GM23338 (cell line): ENCODE data around the gene SNX8.

Experiments used
- EZH2 ChIP-seq: fragments of 200-600 bp; sonication (generic); IDR thresholded peaks from one replicate; pipeline ENCODE4 v1.8.0; 2017; ENCODE audit warnings: antibody characterized with exemption, mild to moderate bottlenecking, low read depth; ENCODE audit not compliant: unreplicated experiment
- POLR2AphosphoS5 ChIP-seq: IDR thresholded peaks from 2 replicates; pipeline ENCODE4 v1.6.1; 2016; ENCODE audit warnings: antibody characterized with exemption, low read depth
- TF ChIP-seq, protein P1 (sequence below), 2 experiments: fragments of 200-600 bp in 1 of 2; sonication (generic) in 1 of 2; conservative IDR thresholded peaks; 2 replicates each; pipeline versions ENCODE4 v1.5.1 to v1.6.1; 2016 to 2017; ENCODE audit warnings: antibody characterized with exemption in 2 of 2, low read depth in 2 of 2, mild to moderate bottlenecking in 2 of 2, moderate library complexity in 1 of 2

- TF ChIP-seq POLR2AphosphoS5 (no peak), EZH2 (no peak)
- TF ChIP-seq, protein P1, sequence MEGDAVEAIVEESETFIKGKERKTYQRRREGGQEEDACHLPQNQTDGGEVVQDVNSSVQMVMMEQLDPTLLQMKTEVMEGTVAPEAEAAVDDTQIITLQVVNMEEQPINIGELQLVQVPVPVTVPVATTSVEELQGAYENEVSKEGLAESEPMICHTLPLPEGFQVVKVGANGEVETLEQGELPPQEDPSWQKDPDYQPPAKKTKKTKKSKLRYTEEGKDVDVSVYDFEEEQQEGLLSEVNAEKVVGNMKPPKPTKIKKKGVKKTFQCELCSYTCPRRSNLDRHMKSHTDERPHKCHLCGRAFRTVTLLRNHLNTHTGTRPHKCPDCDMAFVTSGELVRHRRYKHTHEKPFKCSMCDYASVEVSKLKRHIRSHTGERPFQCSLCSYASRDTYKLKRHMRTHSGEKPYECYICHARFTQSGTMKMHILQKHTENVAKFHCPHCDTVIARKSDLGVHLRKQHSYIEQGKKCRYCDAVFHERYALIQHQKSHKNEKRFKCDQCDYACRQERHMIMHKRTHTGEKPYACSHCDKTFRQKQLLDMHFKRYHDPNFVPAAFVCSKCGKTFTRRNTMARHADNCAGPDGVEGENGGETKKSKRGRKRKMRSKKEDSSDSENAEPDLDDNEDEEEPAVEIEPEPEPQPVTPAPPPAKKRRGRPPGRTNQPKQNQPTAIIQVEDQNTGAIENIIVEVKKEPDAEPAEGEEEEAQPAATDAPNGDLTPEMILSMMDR (conservative IDR thresholded peaks at IDR 0.05; ENCODE audit: low read depth in 2 of 2): no peak
Measured at GRCh38 chr7:2274666-2275065, 39.6 kb downstream of the SNX8 start.
